ENCODE data around the gene BACH2. TPM values are rescaled to one million over a fixed set of nuclear protein-coding genes. Genes with fewer than 3 reads are reported as not detected.

BACH2 gene
- total RNA-seq, 4 donors from 2014 or later = 3.6 to 13.4 (median 7.5) TPM

- Histone ChIP-seq H3K27me3 (no peaks in the 10 kb centered on the region), H3K4me3 (no peak overlapping the region), H3K27ac (no peak overlapping the region), H3K36me3 (no peaks in the 10 kb centered on the region), H3K4me1 (peaks cover 44 to 55% of the 10 kb centered on the region in 2 donors), H3K9me3 (no peaks in the 10 kb centered on the region)
- intact Hi-C loops (cut with DNase I; ENCODE audit: low total_unique reads) (no loop called here), in situ Hi-C loops (cut with MboI; ENCODE audit: low sequenced_read_pairs in 4 of 4) (no loop called here)
- ATAC-seq = no peak
- TF ChIP-seq POLR2A (IDR thresholded peaks at IDR 0.05) = no peak
- no peak for DNase-seq
Measured at GRCh38 chr6:90230548-90231215, 66.0 kb downstream of the BACH2 start.

- Histone ChIP-seq H3K36me3 (no peaks in the 10 kb centered on the region), H3K27me3 (no peaks in the 10 kb centered on the region), H3K4me3 (no peak overlapping the region), H3K9me3 (no peaks in the 10 kb centered on the region), H3K4me1 (peaks cover 36 to 47% of the 10 kb centered on the region in 2 donors), H3K27ac (peak overlapping the region in 1 of 4 donors; percentile 10)
- ATAC-seq (no peak), DNase-seq (no peak)
- no peak for TF ChIP-seq CTCF (IDR thresholded peaks at IDR 0.05 in 4 of 5, conservative IDR thresholded peaks at IDR 0.05 in 1 of 5)
- TF ChIP-seq POLR2A (IDR thresholded peaks at IDR 0.05) = no peak
- in situ Hi-C loops (cut with MboI; ENCODE audit: low sequenced_read_pairs in 4 of 4) = no loop called here
- intact Hi-C loops (cut with DNase I; ENCODE audit: low total_unique reads) = no loop called here
Measured at GRCh38 chr6:90229331-90230010, 67.2 kb downstream of the BACH2 start.

- H3K9me3 ChIP-seq = no peaks in the 10 kb centered on the region
- TF ChIP-seq CTCF (IDR thresholded peaks at IDR 0.05 in 4 of 5, conservative IDR thresholded peaks at IDR 0.05 in 1 of 5) (no peak), POLR2A (IDR thresholded peaks at IDR 0.05) (no peak)
- peak overlapping the region in 2 of 4 donors; percentile 3 to 17 for H3K27ac ChIP-seq
- peaks cover 36% of the 10 kb centered on the region in 2 donors for H3K4me1 ChIP-seq
- intact Hi-C loops (cut with DNase I; ENCODE audit: low total_unique reads) (no loop called here), in situ Hi-C loops (cut with MboI; ENCODE audit: low sequenced_read_pairs in 4 of 4) (no loop called here)
- ATAC-seq = peak in 1 of 2 donors; percentile 29
- no peaks in the 10 kb centered on the region for H3K27me3 ChIP-seq
- no peak overlapping the region for H3K4me3 ChIP-seq
- H3K36me3 ChIP-seq = no peaks in the 10 kb centered on the region
- no peak for DNase-seq
Measured at GRCh38 chr6:90227673-90228072, 69.0 kb downstream of the BACH2 start.

DNA sequence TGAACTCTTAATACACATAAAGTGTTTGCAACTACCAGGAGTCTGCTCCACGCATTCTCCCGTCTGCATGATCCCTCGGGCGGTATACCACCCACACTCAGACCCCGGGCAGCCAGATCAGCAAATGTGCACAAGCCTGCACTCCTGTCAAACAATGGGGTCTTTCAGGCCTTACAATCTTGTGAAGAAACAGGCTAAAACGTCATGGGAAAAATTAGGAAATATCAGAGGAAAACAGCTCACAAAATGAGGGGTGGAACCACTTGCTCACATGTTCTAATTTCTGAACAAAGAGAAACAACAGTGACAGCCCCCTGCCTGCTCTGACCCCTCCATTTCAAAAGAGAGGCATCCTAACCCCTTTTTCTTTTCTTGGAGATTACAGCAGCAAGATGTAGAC lies 69.4 kb downstream of the BACH2 start:
- H3K4me3 ChIP-seq = no peak overlapping the region
- H3K27ac ChIP-seq = peak overlapping the region in 2 of 4 donors; percentile 3 to 17
- H3K9me3 ChIP-seq = no peaks in the 10 kb centered on the region
- no peak for DNase-seq
- peaks cover 34 to 36% of the 10 kb centered on the region in 2 donors for H3K4me1 ChIP-seq
- in situ Hi-C loops (cut with MboI; ENCODE audit: low sequenced_read_pairs in 4 of 4) (no loop called here), intact Hi-C loops (cut with DNase I; ENCODE audit: low total_unique reads) (no loop called here)
- no peaks in the 10 kb centered on the region for H3K36me3 ChIP-seq
- TF ChIP-seq CTCF (IDR thresholded peaks at IDR 0.05 in 4 of 5, conservative IDR thresholded peaks at IDR 0.05 in 1 of 5) = no peak
- no peak for TF ChIP-seq POLR2A (IDR thresholded peaks at IDR 0.05)
- H3K27me3 ChIP-seq = no peaks in the 10 kb centered on the region
- ATAC-seq = no peak

GRCh38 chr6:90226257-90226656 lies 70.4 kb downstream of the BACH2 start:
- Histone ChIP-seq H3K4me3 (no peak overlapping the region), H3K27me3 (no peaks in the 10 kb centered on the region), H3K27ac (no peak overlapping the region), H3K4me1 (peaks cover 24 to 34% of the 10 kb centered on the region in 2 donors), H3K36me3 (no peaks in the 10 kb centered on the region), H3K9me3 (no peaks in the 10 kb centered on the region)
- intact Hi-C loops (cut with DNase I; ENCODE audit: low total_unique reads) = no loop called here
- in situ Hi-C loops (cut with MboI; ENCODE audit: low sequenced_read_pairs in 4 of 4) = no loop called here
- no peak for DNase-seq
- no peak for ATAC-seq
- no peak for TF ChIP-seq CTCF (IDR thresholded peaks at IDR 0.05 in 4 of 5, conservative IDR thresholded peaks at IDR 0.05 in 1 of 5)
- no peak for TF ChIP-seq POLR2A (IDR thresholded peaks at IDR 0.05)
